GM21526 (cell line): ENCODE data around the gene PLCL1.

Experiments
- ATAC-seq: cut with Tn5 transposase; IDR thresholded peaks from one replicate; pipeline ENCODE4 v1.9.1; 2021; ENCODE audit warnings: moderate library complexity; ENCODE audit not compliant: unreplicated experiment, low FRiP score

PLCL1 gene

DNA sequence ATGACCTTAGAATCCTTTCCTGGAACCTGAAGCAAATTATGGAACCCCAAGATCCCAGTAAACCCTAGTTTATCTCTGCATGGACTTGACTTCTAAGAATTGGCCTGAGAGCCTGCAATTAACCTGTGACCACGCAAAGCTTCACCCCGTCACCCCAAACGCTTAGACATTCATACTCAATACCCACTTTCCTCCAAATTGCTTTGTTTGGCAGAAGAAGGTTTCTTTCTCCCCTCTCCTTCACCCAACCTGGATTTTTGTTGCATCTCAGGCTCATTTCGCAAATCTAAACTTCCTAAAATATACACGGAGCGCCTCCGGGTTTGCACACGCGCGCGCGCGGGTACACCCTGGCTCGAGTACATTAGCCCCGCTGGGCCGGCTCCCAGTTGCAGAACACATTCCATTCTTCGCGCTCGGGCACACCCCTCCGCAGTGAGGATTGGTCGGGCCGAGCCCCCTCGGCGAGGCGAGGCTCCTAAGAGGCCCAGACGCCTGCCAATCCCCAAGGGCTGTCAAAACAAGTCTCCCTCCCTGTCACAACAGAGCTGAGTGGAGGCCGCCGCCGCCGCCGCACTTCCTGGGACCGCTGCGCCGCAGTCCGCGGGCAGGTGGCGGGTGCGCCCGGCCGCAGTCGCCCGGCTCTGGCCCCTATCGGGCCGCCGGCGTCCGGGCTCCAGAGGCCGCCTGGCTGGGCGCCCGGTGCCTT, at the start of gene PLCL1:
Gene PLCL1 (plus strand): TSS at position 545 of the 709 bp plus-strand sequence.
- peak; percentile 100 for ATAC-seq

DNA sequence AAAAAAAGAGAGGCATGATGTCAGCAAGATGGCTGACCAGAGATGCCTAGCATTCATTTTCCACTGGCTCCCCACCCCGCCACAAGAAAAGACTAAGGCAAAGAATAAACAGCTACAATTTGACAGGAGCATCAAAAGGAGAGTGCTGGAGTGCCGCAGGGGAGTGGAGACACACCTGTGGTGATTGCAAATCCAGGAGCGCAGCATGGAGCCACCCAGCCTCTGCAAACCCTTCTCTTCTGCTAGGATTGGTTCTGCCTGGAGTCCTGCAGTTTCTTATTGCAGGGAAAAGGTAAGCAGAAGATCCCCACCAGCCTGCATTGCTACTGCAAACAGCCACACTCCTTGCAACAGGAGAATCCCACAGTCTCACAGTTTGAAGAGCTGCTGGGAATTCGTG, 45.4 kb upstream of the PLCL1 start:
- no peak for ATAC-seq

DNA sequence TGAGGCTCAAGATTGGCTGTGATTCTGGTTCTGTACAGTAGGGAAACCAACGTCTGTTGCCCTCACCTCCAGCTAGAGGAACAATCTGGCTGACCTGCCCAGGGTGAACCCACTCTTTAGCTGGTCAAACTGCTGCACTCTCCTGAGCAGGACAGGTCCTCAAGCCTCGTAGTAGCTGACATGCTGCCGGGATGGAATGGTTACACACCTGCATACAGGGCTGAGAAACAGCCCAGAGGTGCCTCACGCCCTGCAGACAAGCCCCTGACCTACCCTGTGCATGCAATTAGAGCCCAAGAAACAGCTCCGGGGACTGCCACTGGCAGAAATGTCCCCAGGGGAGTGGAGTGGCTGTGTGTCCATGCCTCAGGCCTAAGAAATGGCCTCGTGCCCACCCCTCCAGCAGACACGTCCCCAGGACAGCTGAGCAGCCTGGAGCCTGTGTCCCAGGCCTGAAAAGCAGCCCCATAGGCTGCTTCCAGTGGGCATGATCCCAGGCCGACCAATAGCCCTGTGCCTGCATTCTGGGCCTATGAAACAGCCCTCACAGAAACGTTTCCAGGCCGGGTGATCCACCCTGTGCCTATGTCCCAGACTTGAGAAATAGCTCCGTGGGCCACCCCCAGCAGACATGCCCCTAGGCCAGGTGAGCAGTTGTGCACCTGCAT, 44.6 kb upstream of the PLCL1 start:
- no peak for ATAC-seq

DNA sequence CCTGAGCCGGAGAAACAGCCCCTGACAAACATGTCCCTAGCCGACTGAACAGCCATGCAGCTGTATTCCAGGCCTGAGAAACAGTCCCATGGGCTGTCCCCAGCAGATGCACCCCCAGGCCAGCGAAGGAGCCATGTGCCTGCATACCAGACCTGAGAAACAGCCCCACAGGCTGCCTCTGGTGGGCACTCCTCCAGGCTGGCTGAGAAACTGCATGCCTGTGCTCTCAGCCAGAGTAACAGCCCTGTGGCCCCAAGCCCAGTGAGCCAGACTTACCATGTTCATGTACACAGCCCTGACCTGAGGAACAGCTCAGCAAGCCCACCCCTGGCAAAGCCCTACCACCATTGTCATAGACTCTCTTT, 44.1 kb upstream of the PLCL1 start:
- no peak for ATAC-seq

DNA sequence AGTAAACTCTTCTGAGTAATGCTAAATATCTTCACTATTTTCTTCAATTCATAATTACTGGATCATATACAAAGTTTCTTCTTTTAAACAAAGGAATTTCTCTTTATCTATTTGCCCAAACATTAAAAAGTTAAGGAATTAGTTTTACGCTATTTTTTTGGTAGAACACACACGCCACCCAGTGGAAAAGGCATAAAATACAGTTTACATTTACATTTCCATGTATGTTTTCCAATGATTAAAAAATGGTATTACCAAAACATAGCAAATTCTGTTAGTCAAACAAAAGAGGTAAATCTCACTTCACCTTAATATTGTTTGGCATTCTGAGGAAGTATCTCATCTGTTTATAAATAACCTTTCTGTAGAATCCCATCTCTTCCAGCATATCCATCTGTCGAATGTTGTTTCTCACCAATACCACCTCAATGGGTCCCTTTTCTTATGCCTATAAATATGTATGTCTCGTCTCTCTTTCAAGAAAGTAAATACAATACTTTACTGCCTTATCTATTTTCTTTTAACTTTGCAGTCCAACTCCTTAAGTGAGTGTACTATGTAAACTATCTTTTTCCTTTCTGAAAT, 26.5 kb upstream of the PLCL1 start:
- ATAC-seq, result no peak

DNA sequence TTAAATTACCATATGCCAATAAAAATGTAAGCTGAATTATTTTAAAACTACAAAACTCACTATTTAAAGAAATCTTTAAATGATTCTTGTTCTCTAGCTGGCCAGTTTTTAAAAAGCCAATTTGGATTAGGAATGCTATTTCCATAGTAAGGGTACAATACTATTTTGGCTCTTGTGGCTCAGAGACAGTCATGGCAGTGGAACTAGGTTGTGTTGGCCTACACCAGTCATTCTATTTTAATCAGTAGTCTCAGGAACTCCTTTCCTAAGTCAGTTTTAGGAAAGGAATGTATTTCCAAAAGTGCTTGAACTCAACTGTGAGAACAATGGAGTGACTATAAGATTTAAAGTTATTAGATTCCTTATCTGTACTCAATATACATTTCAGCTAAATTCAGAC, 25.1 kb upstream of the PLCL1 start:
- ATAC-seq, result no peak

DNA sequence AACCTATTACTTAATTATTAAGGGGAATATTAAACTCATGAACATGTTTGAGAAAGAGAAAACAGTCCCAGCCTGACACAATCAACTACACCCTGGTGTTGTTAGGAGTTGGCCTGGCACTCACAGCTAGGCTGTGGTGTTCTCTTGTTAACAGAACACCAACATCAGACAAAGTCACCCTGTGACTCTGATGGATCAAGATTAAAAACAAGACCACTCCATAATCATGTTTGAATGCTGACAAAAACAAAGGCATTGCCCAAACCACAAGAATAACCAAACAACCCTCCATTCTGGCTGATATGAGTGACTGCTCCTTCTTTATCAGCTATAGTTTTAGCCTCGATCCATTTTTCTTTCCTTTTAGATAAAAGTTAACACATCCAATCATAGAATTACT, 22.3 kb upstream of the PLCL1 start:
- no peak for ATAC-seq

DNA sequence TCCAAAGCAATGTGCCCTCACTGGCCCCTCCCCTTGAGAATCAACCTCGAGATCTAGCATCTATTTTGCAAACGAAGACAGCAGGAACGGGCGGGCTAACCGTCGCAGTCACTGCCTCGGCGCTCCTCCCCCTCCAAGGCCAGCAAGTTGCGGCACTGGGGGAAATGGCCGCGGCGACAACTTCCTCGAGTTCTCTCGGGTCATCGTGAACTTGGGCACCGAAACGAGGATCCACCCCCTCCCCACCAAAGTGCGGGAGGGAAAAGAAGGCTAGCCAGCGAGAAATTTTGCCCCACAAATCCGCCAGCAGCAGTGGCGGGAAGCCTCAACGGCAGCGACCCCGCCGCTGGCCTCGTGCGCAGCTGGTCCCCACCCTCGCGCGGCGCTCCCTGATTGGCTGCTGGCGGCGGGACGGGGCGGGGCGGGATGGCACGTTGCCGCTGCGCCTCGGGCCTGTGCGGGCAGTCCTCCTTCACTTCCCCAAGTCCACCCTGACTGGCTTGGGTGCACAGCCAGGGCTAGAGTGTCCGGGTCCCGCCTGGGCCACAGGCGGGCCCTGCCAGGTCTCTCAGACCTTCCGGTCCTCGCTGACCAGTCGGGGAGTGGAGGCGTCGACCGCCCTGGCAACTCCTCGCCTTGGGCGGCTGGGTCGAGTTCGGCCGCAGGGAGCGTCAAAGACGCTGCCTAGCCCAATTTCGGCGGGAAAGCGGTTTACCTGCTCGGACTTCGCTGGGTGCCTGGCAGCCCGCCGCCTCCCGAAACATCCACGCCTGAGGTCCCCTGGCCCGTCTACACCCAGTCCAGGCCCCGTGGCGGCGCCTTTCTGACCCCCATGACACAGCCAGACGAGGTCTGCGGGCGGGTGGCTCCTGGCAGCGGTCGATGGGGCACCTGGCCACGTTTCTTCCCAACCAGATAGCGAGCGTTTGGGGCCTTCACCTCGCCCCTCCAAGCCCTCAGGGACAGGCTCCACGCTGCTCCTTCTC, 19.1 kb upstream of the PLCL1 start, which contains the start of gene BOLL:
Gene BOLL (minus strand): TSS at position 364 of the 986 bp plus-strand sequence. CDS start 3,469 bp downstream, outside the sequence.
- no peak for ATAC-seq

DNA sequence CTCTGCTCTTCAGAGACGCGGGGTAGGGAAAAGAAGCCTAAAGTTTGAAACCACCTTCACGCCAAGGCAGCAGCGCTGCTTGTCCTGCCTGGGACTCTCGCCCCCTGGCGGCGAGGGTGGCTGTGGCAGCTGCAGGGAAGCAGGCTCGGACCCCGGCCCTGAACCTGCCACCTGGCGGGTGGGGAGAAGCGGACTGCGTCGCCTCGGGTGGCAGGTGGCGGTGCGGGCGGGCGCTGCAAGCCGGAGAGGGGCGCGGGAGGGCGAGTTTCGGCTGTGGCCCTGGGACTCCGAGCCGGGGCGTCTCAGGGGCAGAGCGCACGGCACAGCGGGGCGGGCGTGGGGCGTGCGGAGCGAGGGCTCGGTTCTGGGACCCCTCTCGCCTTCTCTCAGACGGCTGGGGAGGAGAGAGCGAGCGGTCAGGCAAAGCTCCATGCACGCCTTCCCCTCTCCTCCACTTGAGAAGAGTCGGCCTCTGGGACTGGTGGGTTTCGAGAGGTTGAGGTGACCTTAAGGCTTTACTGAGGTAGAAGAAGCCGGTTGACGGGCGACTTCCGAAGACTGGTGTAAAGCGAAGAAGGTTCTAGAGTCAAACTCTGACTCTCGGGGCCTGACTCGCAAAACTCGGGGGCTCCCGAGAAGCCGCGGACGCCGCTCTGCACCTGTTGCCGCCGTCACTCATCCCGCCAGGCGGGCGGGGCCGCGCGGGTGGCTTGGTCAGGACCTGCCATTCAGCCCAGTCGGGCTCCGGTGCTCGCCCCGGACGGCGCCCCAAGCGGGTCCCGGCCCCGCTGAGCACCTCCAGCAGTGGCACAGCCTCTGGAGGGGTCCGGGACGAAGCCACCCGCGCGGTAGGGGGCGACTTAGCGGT, 18.1 kb upstream of the PLCL1 start:
- peak; percentile 67 for ATAC-seq

DNA sequence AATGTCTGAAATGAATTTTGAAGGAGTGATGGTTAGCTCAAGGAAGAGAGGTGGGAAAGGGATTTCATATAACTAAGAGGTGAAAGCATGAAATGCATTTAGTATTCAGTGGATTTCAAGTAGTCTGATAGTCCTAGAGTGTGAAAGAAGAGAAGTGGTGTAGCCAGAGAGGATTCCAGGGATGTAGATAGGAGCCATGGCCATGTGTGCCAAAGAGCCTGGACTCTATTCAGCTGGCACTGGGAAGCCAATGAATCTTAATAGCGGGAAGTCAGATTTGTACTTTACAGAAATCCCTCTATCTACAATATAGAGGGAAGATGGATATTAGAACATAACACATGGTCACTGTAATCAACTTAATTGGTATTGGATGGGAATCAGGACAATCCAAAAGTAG, 10.9 kb upstream of the PLCL1 start:
- no peak for ATAC-seq

DNA sequence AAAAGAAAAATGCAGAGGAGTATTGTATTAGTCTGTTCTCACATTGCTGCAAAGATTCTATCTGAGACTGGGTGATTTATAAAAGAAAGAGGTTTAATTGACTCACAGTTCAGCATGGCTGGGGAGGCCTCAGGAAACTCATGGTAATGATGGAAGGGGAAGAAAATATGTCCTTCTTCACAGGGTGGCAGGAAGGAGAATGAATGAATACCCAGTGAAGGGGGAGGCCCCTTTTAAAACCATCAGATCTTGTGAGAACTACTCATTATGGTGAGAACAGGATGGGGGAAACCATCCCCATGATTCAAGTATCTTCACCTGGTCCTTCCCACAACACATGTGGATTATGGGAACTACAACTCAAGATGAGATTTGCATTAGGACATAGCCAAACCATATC, 9.1 kb upstream of the PLCL1 start:
- ATAC-seq, result no peak

DNA sequence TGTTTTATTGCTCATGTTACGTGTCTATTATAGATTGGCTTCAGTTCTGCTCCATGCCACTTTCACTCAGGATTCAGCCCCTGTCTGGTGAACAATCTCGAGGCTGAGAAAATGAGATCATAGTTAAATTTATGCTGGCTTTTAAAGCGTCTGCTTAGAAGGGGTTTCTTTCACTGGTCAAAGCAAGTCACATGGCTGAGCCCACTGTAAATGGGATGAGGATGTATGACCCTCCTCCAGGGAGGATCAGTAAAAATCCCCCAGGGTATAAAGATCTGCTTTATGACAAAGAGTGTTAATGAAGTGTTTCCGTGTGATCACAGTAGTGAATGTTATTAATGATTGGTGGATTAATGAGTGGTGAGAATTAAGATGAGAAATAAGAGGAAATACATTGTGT, 6.2 kb upstream of the PLCL1 start:
- no peak for ATAC-seq

DNA sequence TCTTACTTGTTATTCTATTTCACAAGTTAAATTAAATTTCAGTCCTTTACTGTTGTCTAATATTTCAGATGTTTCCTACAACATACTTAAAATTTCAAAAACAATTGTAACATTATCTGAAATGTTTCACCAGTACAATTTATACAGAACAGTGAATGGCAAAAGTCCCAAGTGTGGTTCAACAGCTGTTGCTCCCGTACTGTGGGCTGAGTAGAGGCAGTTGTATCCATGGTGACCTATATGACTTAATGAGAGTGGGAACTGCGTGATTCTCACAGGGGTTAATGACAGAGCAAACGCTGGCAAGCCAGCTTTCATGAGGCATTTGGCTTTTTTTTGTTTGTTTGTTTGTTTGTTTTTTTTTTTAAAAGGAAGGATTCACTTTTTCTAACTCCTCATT, 5.3 kb upstream of the PLCL1 start:
- ATAC-seq, result no peak

DNA sequence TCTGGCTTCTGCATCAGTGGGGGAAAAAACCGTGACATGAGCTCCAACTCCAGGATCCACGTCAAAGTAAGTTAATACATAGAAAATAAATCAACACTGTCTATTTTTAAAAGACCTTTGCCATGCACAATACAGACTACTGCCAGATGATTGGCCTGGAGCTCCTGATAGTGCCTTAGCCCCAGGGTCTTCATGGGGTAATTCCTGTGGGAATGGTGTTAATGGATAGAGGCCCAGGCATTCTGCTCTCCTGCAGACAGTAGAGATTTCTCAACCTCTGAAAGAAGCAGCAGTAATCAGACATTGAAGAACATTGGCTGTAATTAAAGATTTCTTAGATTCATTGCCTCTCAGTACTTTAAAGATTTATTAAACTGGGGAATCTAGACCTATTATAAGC, 4.3 kb upstream of the PLCL1 start:
- no peak for ATAC-seq

DNA sequence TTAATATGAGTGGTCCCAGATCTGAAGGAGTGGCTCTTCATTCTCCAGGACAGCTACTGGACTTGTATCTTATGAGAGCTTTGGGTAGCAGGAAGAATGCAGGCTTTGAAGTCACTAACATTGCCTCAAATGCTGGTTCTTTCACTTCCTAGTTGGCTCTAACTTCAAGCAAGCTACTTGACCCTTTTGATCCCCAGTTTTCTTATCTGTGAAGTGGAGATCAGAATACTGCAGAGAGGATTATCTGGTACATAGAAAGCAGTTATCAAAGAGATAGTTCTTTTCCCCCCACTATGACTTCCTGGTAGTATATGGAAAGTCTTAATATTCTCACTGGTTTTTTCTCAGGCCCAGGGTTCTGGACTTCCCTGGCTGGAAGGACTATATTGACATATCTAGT, 3.4 kb upstream of the PLCL1 start:
- no peak for ATAC-seq

DNA sequence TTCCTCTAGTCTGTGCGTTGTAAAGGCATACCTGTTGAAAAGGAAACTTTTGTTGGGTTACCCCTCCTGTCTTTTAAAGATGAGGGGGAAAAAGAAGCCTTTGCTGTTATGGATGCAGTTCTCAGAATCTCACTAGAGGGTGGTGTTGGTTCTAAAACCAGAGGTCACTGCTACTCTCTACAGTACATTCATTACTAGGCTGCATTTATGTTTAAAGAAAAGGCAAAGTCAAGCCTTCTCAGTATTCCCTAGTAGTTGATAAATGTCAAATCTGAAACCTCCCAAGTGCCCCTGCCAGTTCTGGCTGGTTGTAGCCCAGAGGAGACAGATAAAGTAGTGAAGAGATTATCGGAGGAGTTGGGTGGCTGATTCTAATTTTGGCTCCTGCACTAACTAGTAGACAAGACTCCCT, 1.4 kb upstream of the PLCL1 start:
- ATAC-seq, result no peak

DNA sequence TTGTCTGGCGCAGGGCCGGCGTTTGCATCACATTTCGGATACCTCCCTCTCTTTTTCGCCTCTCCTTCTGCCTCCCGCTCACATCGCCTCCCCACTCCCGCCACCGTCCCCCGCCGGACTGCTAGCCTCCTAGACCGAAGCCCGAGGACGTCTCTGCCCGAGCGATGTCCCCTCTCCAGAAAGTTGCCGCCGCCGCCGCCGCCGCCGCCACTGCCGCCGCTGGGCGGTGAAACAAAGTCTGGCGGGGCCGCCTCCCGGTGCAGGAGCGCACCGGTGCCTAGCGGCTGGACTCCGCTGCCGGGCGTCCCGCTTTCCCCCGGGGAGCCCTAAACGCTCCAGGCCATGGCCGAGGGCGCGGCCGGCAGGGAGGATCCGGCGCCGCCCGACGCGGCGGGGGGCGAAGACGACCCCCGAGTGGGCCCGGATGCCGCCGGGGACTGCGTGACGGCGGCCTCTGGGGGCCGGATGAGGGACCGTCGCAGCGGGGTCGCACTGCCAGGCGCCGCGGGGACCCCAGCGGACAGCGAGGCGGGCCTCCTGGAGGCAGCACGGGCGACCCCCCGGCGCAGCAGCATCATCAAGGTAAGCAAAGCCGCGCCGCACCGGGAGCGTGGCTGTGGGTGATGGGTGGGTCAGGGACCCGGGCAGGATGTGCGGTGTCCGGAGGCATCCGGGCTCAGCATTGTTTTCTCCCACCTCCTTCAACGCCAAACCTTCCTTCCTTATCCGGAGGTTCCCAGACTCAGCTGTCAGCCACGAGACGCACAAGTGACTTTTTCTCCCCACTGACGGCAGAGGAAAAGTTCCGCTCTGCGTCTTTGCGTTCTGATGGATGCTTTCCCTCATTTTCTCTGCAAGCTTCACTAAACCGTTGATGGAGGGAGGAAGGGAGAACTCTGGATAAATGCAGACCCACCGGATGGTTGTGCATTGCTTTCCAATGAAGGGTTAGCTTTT, 643 bp downstream of the PLCL1 start:
- ATAC-seq, result peak; percentile 25

DNA sequence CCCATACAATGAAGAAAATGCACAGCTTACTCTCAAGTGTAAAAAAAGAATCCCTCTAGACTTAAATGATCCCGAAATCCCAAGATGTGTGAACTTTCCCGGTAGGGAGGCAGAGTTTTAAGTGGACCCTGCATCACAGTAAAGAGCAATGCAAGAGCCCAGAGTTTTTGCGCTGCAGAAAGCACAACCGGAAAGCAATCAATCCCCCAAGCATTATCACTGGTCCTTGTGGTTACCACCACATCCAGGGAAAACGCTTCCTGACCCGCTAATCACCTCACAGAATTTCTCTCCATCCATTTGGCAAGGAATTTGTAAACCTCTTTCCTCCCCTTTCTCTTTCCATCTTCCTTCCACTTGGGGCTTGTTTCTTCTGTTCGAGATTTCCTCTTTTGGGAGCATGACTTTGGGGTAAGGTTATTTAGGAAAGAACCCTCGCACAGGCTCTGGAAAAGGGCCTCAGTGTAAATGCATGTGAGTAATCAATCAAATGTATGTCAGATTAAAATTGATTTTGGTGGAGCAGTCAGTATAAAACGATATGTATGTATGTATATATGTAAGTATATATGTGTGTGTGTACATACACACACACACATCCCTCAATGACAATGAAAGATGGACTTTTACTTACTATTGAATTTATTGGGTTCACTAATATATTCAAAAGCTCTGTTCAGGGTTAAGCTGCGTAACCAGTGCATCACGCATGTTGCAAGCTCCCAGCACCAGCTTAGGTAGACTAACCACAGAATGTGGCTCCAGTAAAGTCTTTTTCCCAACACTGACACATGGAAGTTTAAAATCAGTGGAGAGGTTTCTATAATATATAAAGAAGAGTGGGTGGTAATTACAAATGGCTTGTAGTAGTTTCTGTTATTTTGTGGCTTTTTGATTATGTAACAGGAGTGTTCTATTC, 1.6 kb downstream of the PLCL1 start:
- ATAC-seq, result no peak
